Measurements from ENCODE around the gene B4GAT1. TPM values are rescaled to one million over a fixed set of nuclear protein-coding genes. Genes with fewer than 3 reads are reported as not detected.

B4GAT1 gene
- total RNA-seq, 2 experiments from 2014 or later: 8.5 to 9.4 TPM

Other genes with a start within 250 kb of the B4GAT1 start
- 10 to 100 TPM; 32.1 to 38.5 TPM for gene KLC2, start 89.9 kb downstream of the B4GAT1 start, total RNA-seq
- gene RAB1B, start 79.0 kb downstream of the B4GAT1 start, total RNA-seq: 100 to 1,000 TPM; 151 to 174 TPM
- gene CNIH2, start 69.5 kb downstream of the B4GAT1 start, total RNA-seq: 1 to 10 TPM; 2.5 TPM
- gene YIF1A, start 58.5 kb downstream of the B4GAT1 start, total RNA-seq: 10 to 100 TPM; 39.1 to 45.4 TPM
- not detected for gene TMEM151A, start 55.7 kb downstream of the B4GAT1 start, total RNA-seq
- 1 to 10 TPM; 2.4 to 2.5 TPM for gene CD248, start 30.6 kb downstream of the B4GAT1 start, total RNA-seq
- 1 to 10 TPM; 1.1 to 1.6 TPM for gene RIN1, start 11.2 kb downstream of the B4GAT1 start, total RNA-seq
- gene BRMS1, start 2.5 kb downstream of the B4GAT1 start, total RNA-seq: 10 to 100 TPM; 47.4 to 48.0 TPM
- 1 to 10 TPM; 8.3 to 8.9 TPM for gene SLC29A2, start 24.1 kb upstream of the B4GAT1 start, total RNA-seq
- gene NPAS4, start 73.4 kb upstream of the B4GAT1 start, total RNA-seq: under 1 TPM; 0.27 to 0.52 TPM
- gene MRPL11, start 91.2 kb upstream of the B4GAT1 start, total RNA-seq: 10 to 100 TPM; 72.4 to 76.4 TPM
- gene PELI3, start 119.3 kb upstream of the B4GAT1 start, total RNA-seq: 1 to 10 TPM; 6.7 to 7.2 TPM
- 10 to 100 TPM; 78.4 to 82.3 TPM for gene DPP3, start 132.8 kb upstream of the B4GAT1 start, total RNA-seq
- 10 to 100 TPM; 13.3 to 17.4 TPM for gene BBS1, start 163.0 kb upstream of the B4GAT1 start, total RNA-seq
- gene ZDHHC24, start 198.4 kb upstream of the B4GAT1 start, total RNA-seq: 10 to 100 TPM; 16.8 to 16.9 TPM
- under 1 TPM in 1 of 2 experiments, not detected in 1; 0.23 TPM for gene ACTN3, start 199.3 kb upstream of the B4GAT1 start, total RNA-seq
- 1 to 10 TPM; 3.5 to 3.9 TPM for gene CTSF, start 221.0 kb upstream of the B4GAT1 start, total RNA-seq
- under 1 TPM in 1 of 2 experiments, not detected in 1; 0.08 TPM for gene CCDC87, start 245.4 kb upstream of the B4GAT1 start, total RNA-seq
- gene CCS, start 245.6 kb upstream of the B4GAT1 start, total RNA-seq: 10 to 100 TPM; 28.8 to 32.6 TPM

Data from activated CD4-positive, alpha-beta T cell treated with anti-CD3 and anti-CD28 coated beads, Interleukin-2, amount 10 ng/mL, durations not matched to agents 7 days and 5 days (primary cell).